ENCODE results near the gene CHFR.

- TF ChIP-seq CTCF (IDR thresholded peaks at IDR 0.05), result no peak
- no peak for TF ChIP-seq EP300 (IDR thresholded peaks at IDR 0.05)
Measured at GRCh38 chr12:132921685-132922084, 34.3 kb upstream of the CHFR start.

Data from upper lobe of left lung (tissue), 4 donors.